NCI-H2196 treated with DMSO at 0.1 percent for 48 hours (cell line): ENCODE results near the gene CTIF.

Experiments used
- DNase-seq: peaks from one replicate; lab custom pipeline; 2025; ENCODE audit not compliant: unreplicated experiment; lab: John Stamatoyannopoulos, UW

Gene CTIF

DNA sequence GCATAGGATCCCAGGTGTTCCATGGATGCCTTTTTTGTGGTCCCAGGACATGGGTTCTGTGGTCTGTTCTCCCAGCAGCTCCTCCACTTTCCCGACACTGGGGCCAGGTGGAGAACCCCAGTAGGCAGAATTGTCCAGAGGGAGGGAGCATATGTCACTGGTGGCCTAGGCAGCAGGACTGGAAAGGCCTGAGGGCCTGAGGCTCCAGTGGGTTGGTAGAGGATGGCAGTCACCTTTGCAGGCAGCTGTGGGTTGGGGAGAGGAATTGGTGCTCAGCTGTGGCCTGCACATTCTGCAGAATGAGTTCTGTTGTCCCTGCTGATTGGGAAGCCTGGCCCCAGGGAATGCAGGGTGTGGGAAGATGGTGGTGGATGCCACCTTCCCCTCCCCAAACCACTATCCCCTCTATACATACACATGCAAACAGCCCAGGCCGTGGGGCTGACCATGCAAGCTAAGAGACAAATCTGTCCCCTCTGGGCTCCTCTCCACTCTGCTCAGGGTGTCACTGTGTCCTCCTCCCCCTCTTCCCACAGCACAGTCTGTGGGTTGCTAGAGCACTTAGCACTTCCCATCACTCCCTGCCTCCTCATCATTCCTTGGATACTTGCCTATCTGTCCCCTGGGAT is 11.4 kb downstream of the CTIF start:
- DNase-seq = no peak

DNA sequence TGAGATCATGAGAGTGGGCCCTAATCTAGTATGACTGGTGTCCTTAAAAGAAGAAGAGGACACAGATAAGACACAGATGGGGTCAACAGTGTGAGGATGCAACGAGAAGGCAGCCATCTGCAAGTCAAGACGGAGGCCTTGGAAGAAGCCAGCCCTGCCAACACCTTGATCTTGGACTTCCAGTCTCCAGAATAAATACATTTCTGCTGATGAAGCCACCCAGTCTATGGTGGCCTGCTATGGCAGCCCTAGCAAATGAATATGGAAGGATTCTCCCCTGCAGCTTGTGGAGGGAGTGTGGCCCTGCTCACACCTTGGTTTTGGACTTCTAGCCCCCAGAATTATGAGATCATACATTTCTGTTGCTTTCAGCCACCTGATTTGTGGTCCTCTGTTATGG is 12.3 kb downstream of the CTIF start:
- no peak for DNase-seq

DNA sequence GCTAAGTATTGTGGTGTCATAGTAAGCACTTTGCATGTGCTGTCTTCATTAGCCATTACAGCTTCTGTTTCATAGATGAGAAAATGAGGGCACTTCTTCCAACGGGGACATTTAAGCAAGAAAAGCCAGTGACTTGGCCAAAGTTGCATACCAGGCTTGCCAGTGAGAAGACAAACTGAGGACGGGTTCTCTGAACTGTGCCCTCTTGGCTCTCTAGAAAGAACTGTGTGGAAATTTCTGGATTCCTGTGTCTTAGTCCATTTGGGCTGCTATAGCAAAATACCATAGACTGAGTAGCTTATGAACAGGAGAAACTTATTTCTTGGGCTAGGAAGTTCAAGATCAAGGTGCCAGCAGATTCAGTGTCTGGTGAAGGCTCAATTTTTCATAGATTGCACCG is 13.3 kb downstream of the CTIF start:
- no peak for DNase-seq

DNA sequence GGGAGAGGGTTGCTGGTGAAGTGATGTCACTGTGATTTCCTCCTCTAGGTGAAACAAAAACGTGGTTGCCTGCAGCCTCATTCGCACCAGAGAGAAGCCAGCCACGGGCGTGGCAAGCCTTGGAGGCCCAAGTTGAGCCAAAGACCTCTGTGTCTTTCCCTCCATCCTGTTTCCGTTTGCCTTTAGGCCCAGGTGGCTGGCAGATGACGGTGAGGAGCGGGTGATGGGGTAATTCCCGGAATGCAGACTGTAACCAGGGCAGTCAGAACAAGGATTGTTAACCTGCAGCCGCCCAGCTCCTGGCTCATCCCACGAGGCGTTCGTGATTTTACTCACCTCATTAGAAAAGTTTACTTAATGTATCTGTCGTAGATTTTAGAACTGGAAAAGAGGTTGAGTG is 14.4 kb downstream of the CTIF start:
- DNase-seq = no peak

DNA sequence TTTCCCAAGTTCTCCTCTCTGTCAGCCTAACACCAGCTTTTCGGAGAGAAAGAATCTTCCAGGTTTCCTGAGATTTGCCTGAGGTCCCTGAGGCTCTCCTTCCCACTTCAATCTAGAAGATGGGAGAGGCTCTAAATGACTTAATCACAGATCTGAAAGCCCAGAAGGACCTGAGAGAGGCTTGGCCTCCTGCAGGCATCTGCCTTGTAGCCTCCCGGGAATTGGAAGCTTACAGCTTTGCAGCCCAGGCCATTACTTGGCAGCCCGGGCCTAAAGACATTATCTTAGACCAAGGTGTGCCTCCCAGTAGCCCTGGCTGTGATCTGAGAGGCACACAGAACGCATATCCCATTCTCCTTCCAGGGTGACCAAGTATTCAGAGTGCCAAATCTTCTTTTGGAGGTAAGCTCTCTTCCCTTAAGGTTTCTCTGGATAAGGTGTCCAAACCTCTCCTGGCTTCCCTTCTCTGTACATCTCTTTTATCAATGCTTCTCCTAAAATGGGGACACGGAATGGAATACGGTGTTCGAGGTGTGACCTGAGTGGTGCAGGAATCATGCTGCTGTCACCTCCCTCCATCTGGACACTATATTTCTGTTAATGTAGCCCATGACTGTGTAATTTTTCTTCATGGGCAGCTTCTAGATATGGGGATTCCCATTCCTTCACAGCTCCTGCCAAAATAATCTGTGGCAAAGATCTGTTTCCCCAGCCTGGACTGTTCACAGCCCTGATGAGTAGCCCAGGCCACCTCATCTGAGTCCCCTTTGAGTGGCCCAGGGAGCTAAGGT is 16.0 kb downstream of the CTIF start:
- no peak for DNase-seq

DNA sequence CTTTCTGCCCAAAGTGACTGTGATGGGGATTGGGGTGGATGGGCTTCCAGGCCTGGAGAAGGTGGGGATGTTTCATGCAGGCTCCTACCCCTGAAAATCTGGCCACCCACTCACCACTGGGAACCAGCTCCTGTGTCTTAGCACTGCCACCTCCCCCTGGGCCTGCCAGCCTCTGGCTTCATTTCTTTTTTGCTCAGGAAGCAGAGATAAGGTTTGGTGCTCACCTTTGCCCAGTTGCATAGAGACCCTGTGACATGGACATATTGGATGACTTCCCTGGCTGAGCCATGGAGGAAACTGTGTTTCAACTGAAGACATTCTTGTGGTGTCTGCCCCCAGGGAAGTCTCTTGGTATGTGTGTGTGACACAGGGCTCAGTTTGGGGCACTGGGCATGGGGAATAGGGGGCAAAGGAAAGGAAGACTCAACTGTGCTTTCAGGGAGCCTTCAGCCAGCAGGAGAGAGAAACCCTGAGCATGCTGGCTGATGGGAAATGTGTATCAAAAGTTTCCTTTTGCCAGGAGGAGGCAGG is 16.7 kb downstream of the CTIF start:
- no peak for DNase-seq

DNA sequence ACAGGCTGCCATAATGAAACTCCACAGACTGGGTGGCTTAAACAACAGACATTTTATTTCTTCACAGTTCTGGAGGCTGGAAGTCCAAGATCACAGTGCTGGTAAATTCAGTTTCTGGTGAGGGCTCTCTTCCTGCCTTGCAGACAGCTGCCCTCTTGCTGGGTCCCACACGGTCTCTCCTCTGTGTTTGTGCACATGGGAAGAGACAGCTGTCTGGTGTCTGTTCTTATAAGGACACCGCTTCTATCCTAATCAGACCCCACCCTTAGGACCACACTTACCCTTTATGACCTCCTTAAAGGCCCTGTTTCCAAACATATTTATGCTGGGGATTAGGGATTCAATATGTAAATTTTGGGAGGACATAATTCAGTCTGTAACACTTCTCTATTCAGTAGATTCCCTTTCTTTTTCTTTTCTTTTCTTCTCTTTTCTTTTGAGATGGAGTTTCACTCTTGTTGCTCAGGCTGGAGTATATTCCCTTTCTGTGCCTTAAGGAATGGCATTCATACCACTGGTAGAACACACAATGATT is 18.9 kb downstream of the CTIF start:
- DNase-seq = no peak

DNA sequence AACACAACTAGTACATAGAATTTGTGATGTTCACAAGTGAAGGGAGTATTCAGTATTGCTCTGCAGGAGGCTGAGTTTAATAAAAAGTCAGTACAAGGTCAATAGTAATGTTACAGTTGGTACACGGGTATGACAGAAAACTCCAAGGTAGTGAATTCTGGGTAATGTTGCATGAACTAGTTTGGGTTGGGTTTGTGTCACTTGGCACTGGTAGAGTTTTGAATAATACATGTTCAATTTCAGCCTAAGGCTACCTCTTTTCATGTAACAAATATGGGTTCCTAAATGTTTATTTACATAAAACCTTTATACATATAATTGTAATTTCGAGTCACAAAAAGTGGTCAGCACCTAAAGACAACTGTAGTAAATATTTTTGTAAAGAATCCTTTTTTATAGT is 19.4 kb downstream of the CTIF start:
- no peak for DNase-seq

DNA sequence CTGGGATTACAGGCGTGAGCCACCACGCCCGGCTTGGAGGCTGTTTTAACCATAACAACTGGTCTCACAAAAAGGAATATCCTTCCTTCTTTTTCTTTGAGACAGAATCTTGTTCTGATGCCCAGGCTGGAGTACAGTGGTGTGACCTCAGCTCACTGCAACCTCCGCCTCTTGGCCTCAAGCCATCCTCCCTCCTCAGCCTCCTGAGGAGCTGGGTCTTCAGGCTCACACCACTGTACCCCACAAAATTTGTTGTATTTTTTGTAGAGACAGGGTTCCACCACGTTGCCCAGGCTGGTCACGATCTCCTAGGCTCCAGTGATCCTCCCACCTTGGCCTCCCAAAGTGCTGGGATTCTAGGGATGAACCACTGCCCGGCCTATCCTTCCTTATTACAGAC is 21.7 kb downstream of the CTIF start:
- DNase-seq = no peak

DNA sequence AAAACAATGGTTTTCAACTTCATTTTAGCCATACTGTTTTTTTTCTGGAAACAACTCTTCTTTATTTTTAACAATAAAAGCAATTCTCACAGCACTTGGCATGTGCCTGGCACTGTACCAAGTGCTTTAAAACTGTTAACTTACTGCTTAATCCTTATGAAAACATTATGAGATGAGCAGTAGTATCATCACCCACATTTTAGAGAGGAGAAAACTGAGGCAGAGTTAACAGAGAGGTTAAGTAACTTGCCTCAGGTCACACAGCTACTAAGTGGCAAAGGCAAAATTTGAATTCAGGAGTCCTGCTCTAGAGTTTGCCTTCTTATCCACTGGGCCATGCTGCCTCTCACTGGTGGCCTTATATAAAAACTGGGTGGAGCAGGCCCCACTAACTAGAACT is 23.2 kb downstream of the CTIF start:
- no peak for DNase-seq

DNA sequence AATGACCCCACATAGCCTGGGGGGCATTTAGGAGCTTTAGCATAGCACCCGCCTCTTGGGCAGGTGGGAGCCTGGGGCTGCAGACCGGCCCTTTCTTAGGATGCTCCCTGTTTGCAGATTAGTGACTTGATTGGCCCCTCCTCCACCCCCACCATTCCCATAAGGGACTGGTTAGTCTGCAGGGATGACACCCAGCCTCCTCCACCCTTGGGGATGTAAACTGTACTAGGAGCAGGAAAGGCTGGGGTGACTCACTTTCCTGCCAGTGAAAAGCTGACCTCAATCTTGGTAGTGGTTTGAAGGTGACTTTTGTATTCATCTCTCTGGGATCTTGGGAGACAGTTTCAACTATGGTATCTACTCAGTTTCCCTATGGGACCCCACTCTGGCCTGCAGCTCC is 24.2 kb downstream of the CTIF start:
- no peak for DNase-seq

DNA sequence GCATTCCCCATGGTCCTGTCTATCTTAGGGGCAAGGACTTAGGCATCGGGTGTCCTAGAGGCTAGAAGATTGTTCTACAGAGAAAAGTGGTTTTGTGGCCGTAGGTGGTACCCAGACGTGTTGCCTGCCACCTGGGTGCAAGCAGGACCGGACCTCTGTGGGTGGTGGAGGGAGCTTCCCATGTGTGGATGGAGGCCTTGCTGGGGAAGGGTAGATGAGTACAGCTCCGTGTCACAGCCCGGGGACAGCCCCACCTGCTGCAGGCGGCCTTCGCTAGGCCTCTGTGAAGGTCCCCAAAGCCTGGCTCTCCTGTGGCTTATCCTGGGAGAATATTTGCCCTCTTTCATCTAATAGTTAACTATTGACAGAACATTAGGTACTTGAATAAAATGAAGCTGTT is 25.3 kb downstream of the CTIF start:
- DNase-seq = no peak

DNA sequence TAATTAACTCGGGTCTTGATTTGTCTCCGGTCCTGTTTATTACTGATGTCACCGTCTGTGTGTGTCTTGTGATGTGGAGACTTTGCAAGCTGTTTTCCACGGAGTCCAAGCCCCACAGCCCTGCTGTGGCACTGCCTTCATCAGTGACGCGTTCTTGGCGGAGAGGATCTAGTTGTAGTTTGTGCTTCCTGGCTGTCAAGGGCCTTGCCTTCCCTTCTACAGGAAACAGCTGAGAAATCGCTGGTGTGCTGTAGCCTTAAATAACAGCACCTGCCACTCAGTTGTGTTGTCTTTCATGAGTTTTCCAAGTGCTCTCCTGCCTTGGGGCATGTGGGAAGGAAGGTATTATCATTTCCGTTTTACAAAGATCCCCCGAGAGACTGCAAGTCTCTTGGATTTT is 26.3 kb downstream of the CTIF start:
- DNase-seq = no peak

DNA sequence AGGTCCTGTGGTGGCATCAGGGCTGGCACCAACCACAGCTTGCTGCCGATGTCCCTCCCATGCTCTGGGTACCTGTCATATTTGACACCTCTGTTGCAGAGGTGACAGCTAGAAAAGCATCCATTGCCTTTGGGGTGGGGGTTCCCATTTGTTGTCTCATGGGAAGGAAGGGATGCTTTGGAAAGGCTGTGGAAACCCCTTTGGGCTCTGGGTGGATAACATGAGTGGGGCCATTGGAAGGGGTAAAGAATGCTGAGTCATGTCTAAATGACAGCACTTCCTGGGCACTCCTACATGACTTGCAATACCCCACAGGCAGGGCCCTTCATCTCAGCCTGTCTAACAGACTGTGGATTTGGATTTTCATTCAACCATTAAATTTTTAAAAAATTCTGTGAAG is 27.8 kb downstream of the CTIF start:
- DNase-seq = no peak

DNA sequence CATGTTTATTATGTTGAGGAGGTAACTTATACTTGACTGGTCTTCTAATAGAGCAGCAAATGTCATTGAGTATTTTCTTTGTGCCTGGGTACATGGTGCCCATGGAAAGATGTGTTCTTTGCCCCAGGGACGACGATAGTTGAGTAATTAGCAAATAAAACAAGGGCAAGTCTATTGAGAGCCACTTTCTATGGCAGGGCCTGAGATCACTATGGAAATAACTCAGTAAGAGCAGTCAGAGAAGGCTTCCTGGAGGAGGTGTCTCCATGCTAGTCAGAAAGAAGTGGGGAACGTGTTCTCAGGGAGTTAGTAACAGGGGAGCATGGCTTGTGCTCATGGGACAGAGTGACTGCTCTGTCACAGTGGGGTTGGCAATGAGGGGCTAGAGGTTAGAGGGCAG is 28.6 kb downstream of the CTIF start:
- DNase-seq = no peak

DNA sequence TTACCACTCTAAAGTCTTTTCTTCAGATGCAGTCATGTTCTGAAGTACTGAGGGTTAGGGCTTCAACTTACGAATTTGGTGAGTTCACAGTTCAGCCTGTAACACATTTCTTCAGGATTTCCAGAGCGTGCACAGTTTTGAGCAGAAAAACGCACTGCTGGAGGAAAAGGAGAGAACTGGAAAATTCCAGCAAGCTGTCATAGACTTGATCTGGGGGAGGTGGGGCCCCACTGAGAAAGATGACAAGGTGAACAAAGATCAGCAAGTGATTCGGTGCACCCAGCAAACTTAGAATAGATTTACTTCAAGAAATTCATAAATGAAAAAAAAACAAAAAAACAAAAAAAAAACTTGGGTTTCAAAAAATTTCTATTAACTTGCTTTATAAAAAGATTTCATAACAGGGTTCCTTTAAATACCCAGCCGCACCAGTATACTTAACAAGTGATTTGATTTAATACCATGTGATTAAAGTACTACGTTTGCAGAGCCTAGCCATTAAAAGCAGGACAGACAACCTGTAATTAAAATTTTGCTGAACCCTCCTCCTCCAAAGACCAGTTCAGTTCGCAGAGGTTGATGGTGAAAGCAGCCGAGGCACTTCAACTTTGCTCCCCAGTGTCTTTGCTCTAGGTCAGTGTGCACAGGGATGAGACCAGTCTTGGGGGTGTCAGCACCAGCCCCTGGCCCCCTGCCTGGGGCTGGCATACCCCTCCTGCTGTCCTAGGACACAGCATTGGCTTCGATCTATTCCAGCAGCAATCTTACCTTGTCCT is 30.5 kb downstream of the CTIF start:
- no peak for DNase-seq

DNA sequence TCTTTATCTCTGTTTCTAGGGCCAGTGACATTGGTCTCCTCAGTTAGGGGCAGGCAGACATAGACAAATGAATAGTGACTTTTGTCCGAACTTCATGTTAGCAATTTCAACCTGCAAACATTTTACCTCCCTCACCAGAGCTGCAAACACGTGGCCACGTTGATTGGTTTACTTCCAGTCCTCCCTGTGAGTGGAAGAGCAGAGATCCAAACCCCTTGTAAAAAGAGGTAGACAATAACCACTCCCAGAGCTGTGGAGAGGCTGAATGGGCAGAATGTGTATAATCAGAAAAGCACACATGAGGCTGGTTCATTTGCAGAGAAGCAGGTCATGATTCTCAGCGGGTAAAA is 31.1 kb downstream of the CTIF start:
- no peak for DNase-seq

DNA sequence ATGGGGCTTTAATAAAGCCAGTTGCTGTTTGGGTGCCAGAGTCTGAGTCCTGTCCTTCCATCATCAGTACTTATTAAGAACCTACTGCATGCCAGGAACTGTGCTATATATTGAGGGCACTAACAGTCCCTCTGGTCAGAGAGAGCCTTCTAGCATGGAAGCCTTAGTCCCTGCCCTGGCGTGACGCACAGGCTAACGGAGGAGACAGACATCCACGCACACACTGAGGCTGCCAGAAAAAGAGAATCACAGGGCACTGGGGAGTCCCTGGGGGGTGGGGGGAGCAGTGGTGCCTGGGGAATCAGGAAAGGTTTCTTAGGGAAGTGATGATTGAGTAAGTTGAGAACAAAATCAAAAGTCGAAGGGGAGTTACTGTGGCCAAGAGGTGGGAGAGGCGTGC is 31.5 kb downstream of the CTIF start:
- no peak for DNase-seq

DNA sequence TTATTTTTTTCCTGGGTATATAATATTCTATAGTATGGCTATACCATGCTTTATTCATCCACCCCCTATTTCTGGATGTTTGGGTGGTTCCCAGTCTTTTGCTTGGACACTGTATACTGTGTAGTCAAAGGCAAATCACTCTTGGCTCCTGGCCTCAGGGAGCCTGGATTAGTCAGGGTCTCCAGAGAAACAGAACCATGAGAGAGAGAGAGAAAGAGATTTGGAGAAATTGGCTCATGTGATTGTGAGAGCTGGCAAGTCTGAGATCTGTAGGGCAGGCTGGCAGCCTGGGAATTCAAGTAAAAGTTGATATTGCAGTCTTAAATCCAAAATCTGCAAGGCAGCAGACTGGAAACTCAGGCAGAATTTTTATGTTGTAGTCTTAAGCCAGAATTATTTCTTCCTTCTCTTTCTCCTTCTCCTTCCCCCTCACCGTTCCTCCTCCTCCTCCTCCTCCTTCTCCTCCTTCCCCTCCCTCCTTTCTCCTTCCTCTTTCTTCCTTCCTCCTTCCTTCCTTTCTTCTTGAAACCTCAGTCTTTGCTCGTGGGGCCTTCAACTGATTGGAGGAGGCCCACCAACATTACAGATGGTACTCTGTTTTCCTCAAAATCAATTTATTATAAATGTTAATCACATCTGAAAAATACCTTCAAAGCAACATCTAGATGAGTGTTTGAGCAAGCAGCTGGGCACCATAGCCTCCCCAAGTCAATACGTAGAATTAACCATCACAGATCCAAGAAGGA is 33.0 kb downstream of the CTIF start:
- no peak for DNase-seq

DNA sequence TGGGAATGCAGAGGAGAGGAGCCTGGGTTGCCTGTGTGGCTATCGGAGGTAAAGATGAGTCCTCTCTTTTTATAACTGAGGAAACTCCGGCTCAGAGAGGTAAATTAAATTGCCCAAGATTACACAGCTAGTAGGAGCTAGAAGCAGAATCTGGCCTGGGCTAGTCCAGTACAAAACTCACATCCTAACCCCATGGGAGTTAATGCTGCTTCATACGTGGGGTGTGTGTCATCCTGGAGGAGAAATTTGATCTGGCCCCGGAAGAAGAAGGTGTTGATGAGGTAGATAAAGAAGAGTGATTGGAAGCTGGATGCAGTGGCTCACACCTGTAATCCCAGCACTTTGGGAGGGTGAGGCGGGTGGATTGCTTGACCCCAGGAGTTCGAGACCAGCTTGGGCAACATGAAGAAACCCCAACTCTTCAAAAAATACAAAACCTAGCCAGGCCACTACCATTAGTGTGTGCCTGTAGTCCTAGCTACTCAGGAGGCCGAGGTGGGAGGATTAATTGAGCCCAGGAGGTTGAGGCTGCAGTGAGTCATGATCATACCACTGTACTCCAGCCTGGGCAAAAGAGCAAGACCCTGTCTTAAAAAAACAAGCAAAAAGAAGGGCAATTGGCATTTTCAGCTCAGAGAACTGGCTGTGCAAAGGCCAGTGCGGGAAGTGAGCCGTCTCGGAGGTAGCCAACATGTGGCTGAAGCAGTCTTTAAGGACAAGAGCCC is 33.7 kb downstream of the CTIF start:
- DNase-seq = no peak
